Gastroesophageal sphincter (tissue), 4 donors: ENCODE data around the gene PAFAH1B1. TPM values are rescaled to one million over a fixed set of nuclear protein-coding genes. Genes with fewer than 3 reads are reported as not detected.

ENCODE experiments used
- ATAC-seq: fragments of 150-250 bp; one replicate; pipeline ENCODE4 v1.9.1; 2016; ENCODE audit warnings: mild to moderate bottlenecking, moderate library complexity
- H3K27ac ChIP-seq, 4 donors: fragments of 200-600 bp; sonication (generic) in 3 of 4; 1 replicate in 3 of 4; 2 replicates in 1 of 4; pipeline ENCODE4 v1.5.1; 2016 to 2019
- H3K27me3 ChIP-seq: fragments of 200-600 bp; sonication (generic); one replicate; pipeline ENCODE4 v1.5.1; 2019
- H3K36me3 ChIP-seq, 2 donors: fragments of 200-600 bp; sonication (generic); one replicate each; pipeline ENCODE4 v1.5.1; 2019; ENCODE audit warnings: control low read depth in 1 of 2
- H3K4me1 ChIP-seq, 3 donors: fragments of 200-600 bp; sonication (generic); 1 replicate in 2 of 3; 2 replicates in 1 of 3; pipeline ENCODE4 v1.5.1; 2016 to 2019; ENCODE audit warnings: control low read depth in 2 of 3
- H3K4me3 ChIP-seq, 2 donors: fragments of 200-600 bp; sonication (generic); one replicate each; pipeline ENCODE4 v1.5.1; 2019; ENCODE audit warnings: mild to moderate bottlenecking in 1 of 2, moderate library complexity in 1 of 2
- H3K9me3 ChIP-seq, 3 donors: fragments of 200-600 bp; sonication (generic); one replicate each; pipeline ENCODE4 v1.5.1; 2017 to 2019; ENCODE audit warnings: control low read depth in 2 of 3
- EP300 ChIP-seq: sonication (generic); formaldehyde crosslinking; IDR thresholded peaks from one replicate; pipeline ENCODE4 v1.6.1; 2017; ENCODE audit warnings: antibody characterized with exemption, mild to moderate bottlenecking
- POLR2A ChIP-seq, 2 donors: fragments of 450-650 bp; IDR thresholded peaks; one replicate each; pipeline ENCODE4 v1.6.1; 2017; ENCODE audit warnings: antibody characterized with exemption in 2 of 2, mild to moderate bottlenecking in 2 of 2, moderate library complexity in 1 of 2
- POLR2AphosphoS5 ChIP-seq: sonication (generic); formaldehyde crosslinking; IDR thresholded peaks from one replicate; pipeline ENCODE4 v1.6.1; 2017; ENCODE audit warnings: antibody characterized with exemption
- WGBS, 2 donors: methylation state at CpG; one replicate each; pipeline ENCODE4 v1.1.5; 2018; ENCODE audit warnings: low coverage in 1 of 2; 5-methylcytosine and 5-hydroxymethylcytosine counted together
- total RNA-seq, 4 donors: library from RNA; depleted of rRNA; stranded (reverse); fragments of >200 nt; gene quantifications; one replicate each; pipeline ENCODE4 v1.1.0, GENCODE V29; 2016
- TF ChIP-seq, protein P1 (sequence below), 4 experiments: fragments of 200-600 bp in 2 of 4; fragments of 450-650 bp in 2 of 4; sonication (generic) in 1 of 4; IDR thresholded peaks; one replicate each; pipeline ENCODE4 v1.5.1; 2017 to 2019; ENCODE audit warnings: antibody characterized with exemption in 4 of 4, mild to moderate bottlenecking in 2 of 4, moderate library complexity in 2 of 4

PAFAH1B1 gene
- total RNA-seq, 4 donors from 2014 or later = 91.4 to 135 (median 115) TPM

GRCh38 chr17:2580661-2581060, 12.8 kb upstream of the PAFAH1B1 start:
- no peak overlapping the region for H3K27ac ChIP-seq
- no peak for ATAC-seq

DNA sequence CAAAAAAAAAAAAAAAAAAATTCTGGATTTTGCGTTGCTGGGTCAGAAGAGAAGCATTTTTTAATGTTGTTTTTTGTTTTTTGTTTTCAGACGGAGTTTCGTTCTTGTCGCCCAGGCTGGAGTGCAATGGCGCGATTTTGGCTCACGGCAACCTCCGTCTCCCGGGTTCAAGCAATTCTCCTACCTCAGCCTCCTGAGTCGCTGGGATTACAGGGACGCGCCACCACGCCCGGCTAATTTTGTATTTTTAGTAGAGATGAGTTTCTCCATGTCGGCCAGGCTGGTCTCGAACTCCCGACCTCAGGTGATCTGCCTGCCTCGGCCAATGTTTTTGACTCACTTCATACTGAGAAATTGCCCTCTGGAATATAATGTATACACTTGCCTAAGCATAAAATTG, 11.0 kb upstream of the PAFAH1B1 start:
- ATAC-seq = no peak
- Histone ChIP-seq H3K4me3 (no peak overlapping the region), H3K9me3 (no peaks in the 10 kb centered on the region), H3K27me3 (peaks cover 8% of the 10 kb centered on the region), H3K36me3 (no peaks in the 10 kb centered on the region), H3K4me1 (no peaks in the 10 kb centered on the region), H3K27ac (no peak overlapping the region)
- TF ChIP-seq POLR2A (IDR thresholded peaks at IDR 0.05) = no peak
- no peak for TF ChIP-seq EP300
- TF ChIP-seq POLR2AphosphoS5 = no peak
- TF ChIP-seq, protein P1, sequence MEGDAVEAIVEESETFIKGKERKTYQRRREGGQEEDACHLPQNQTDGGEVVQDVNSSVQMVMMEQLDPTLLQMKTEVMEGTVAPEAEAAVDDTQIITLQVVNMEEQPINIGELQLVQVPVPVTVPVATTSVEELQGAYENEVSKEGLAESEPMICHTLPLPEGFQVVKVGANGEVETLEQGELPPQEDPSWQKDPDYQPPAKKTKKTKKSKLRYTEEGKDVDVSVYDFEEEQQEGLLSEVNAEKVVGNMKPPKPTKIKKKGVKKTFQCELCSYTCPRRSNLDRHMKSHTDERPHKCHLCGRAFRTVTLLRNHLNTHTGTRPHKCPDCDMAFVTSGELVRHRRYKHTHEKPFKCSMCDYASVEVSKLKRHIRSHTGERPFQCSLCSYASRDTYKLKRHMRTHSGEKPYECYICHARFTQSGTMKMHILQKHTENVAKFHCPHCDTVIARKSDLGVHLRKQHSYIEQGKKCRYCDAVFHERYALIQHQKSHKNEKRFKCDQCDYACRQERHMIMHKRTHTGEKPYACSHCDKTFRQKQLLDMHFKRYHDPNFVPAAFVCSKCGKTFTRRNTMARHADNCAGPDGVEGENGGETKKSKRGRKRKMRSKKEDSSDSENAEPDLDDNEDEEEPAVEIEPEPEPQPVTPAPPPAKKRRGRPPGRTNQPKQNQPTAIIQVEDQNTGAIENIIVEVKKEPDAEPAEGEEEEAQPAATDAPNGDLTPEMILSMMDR (IDR thresholded peaks at IDR 0.05) = no peak
- 93 to 94% methylated on average over 6 to 15 of the region's 18 CpGs for WGBS, 2 donors

More at GRCh38 chr17:2580661-2581060, 12.8 kb upstream of the PAFAH1B1 start:
- H3K27me3 ChIP-seq = peaks cover 24% of the 10 kb centered on the region
- H3K4me3 ChIP-seq = no peak overlapping the region
- TF ChIP-seq POLR2AphosphoS5 (no peak), POLR2A (IDR thresholded peaks at IDR 0.05) (no peak), EP300 (no peak)
- TF ChIP-seq, protein P1 (IDR thresholded peaks at IDR 0.05) = no peak
- H3K36me3 ChIP-seq = no peaks in the 10 kb centered on the region
- no peaks in the 10 kb centered on the region for H3K4me1 ChIP-seq
- H3K9me3 ChIP-seq = no peaks in the 10 kb centered on the region
- 45 to 51% methylated on average over 5 of the region's 5 CpGs for WGBS, 2 donors

GRCh38 chr17:2591040-2591640, 2.3 kb upstream of the PAFAH1B1 start:
- H3K4me3 ChIP-seq = no peak overlapping the region
- ATAC-seq = no peak
- no peak overlapping the region for H3K27ac ChIP-seq
- no peaks in the 10 kb centered on the region for H3K36me3 ChIP-seq
- TF ChIP-seq POLR2A (IDR thresholded peaks at IDR 0.05) (no peak), POLR2AphosphoS5 (no peak), EP300 (no peak)
- TF ChIP-seq, protein P1 (IDR thresholded peaks at IDR 0.05) = no peak
- 95% methylated on average over 13 to 16 of the region's 16 CpGs for WGBS, 2 donors
- H3K9me3 ChIP-seq = no peaks in the 10 kb centered on the region
- no peaks in the 10 kb centered on the region for H3K27me3 ChIP-seq
- H3K4me1 ChIP-seq = peaks cover 0 to 22% (median 6%) of the 10 kb centered on the region in 3 donors

DNA sequence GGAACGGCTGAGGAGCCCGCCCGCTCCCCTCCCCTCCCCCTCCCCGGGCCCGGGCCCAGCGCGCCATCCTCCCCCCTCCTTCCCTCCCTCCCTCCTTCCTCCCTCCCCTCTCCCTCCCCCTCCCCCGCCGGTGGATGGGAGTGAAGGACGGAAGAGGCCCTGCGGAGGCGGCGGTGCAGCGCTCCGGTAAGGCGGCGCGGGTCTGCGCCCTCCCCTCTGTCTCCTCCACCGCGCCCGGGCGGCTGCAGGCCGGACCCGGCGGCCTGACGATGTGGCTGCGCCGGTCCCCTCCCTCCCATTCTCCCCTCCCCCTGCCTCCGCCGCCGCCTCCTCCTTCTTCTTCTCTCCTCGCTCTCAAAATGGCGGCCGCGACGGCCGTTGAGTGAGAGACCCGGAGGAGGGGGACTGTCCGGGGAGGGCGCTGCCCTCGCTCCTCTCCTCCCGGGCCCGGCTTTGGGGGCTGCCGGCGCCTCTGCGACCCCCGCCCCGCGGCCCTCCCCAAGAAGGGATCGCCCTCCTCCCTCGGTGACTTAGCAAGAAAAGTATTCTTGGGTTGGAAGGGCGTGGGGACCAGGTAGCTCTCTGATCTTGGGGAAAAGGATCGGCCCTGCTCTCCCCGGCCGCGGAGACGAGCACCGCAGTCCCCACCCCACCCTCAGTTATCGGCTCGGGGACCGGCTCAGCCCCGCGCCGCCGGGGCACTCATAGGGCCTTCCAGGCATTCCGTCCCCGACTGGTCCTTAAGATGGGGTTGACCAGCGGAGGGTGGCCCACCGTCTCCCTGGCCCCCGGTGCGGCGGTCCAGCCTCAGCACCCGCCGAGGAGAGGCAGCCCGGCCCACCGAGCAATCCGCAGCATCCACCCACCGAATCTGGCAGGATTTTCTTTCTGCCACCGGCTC, 617 bp downstream of the PAFAH1B1 start:
- H3K27ac ChIP-seq = peak overlapping the region; percentile 95 to 100 (median 98)
- TF ChIP-seq EP300 (no peak), POLR2A (IDR thresholded peaks at IDR 0.05) (no peak), POLR2AphosphoS5 (no peak)
- TF ChIP-seq, protein P1 (IDR thresholded peaks at IDR 0.05) = no peak
- H3K27me3 ChIP-seq = no peaks in the 10 kb centered on the region
- no peaks in the 10 kb centered on the region for H3K36me3 ChIP-seq
- 0% methylated on average over 8 of the region's 80 CpGs; no CpG with 5 or more reads in 1 of the 2 donors for WGBS, 2 donors
- H3K4me3 ChIP-seq = peak overlapping the region; percentile 84 to 97
- peaks cover 3 to 52% (median 17%) of the 10 kb centered on the region in 3 donors for H3K4me1 ChIP-seq
- peak; percentile 77 for ATAC-seq
- H3K9me3 ChIP-seq = no peaks in the 10 kb centered on the region
